DMS 273 (cell line): Measurements from ENCODE around the gene QTRT2.

Experiments used
- DNase-seq: peaks from one replicate; lab custom pipeline; 2025; ENCODE audit not compliant: unreplicated experiment; lab: John Stamatoyannopoulos, UW

The QTRT2 gene

GRCh38 chr3:114119776-114120175, 63.2 kb downstream of the QTRT2 start:
- no peak for DNase-seq

DNA sequence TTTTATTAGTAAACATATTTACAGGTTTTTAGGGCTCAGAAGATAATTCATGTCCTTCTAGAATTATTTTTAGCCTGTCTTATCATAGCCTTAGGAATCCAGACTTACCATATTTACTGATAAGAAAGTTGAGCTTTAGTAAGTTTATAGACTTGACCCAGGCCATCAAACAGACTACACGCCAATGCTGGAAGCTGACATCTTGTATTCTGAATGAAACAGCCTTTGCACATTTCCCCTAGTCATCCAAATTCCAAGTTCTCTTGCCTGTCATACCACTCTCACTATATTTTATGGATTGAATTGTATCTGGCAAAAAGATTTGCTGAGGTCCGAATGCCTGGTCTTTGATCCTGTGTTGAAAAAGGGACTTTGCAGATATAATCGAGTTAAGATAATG, 63.7 kb downstream of the QTRT2 start:
- DNase-seq, result no peak

GRCh38 chr3:114122027-114122709, 65.6 kb downstream of the QTRT2 start:
- DNase-seq, result no peak

DNA sequence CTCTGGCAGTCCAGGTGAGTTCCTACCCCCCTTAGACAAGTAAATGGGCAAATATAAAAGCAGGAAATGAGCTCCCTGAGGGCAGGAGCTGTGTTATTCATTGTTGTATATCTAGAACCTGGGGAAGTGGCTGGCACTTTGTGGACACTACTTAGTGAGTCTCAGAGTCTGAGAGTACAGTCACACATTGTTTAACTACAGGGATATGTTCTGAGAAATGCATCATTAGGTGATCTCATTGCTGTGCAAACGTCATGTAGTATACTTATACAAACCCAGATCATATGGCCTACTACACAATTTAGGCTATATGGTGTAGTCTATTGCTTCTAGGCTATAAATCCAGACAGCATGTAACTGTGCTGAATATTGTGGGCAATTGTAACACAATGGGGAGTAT, 69.9 kb downstream of the QTRT2 start:
- DNase-seq, result no peak

DNA sequence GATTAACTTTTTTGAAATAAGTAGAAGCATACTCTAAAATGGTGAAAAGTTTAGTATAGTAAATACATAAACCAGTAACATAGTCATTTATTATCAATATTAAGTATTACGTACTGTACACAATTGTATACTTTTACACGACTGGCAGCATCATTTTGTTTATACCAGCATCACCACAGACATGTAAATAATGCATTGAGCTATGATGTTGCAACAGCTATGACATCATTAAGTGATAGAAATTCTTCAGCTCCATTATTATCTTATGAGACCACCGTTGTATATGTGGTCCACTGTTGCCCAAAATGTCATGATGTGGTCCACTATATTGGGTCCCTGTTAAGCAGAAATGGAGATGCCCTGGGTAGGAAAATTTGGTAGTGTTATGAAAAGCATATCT, 71.0 kb downstream of the QTRT2 start:
- no peak for DNase-seq

DNA sequence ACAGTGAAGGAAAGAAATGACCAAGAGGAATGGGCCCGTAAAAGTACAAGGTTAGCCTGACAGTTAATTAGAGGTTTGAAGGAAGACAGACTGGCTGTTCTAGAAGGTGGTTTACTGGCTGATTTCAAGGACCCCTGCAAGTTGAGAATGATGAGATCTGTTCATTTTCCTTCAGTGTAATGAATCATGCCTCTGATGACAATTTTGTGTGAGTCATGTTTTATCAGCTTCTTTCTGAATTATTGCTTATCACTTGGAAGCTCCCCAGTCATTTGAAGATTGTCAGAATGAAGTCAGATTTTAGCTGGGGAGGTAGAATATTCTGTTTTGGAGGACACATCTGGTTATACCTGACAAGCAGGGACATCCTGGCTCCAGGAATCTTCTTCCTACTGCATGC, 71.7 kb downstream of the QTRT2 start:
- DNase-seq, result no peak

GRCh38 chr3:114128826-114129225, 72.3 kb downstream of the QTRT2 start:
- no peak for DNase-seq

DNA sequence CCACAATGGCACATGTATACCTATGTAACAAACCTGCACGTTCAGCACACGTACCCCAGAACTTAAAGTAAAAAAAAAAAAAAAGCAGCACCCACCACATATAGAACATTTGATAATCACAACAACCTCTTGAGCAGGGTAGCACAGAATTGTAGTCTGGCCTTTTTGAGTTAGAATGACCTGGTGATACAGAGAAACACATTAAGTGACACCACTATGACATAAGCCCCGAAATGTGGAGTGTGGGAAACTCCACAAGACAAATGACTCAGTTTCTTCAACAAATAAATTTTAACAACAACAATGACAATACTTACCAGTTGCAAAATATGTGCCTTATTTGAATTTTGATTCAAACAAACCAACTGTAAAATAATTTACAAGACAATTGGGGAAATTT, 76.0 kb downstream of the QTRT2 start:
- no peak for DNase-seq

- DNase-seq, result no peak
Measured at GRCh38 chr3:114133947-114134346, 77.4 kb downstream of the QTRT2 start.
